Measurements from ENCODE around the gene BMPR2. TPM values are rescaled to one million over a fixed set of nuclear protein-coding genes. Genes with fewer than 3 reads are reported as not detected.

The BMPR2 gene
- total RNA-seq, 1 donor, result 50.6 TPM

DNA sequence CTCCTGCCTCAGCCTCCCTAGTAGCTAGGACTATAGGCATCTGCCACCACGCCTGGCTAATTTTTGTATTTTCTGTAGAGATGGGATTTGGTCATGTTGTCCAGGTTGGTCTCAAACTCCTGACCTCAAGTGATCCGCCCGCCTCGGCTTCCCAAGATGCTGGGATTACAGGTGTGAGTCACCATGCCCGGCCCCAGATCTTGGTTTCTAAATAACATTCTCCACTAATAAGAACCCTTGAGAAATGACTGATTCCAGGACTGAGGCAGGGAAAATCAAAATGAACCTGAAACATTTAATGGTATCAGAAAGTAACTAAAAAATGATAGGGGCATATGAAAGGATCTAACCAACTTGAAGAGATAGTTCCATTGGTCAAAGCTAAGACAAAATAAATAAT is 34.0 kb downstream of the BMPR2 start:
- DNase-seq (ENCODE audit: low read depth), result no peak
- TF ChIP-seq, protein P1, sequence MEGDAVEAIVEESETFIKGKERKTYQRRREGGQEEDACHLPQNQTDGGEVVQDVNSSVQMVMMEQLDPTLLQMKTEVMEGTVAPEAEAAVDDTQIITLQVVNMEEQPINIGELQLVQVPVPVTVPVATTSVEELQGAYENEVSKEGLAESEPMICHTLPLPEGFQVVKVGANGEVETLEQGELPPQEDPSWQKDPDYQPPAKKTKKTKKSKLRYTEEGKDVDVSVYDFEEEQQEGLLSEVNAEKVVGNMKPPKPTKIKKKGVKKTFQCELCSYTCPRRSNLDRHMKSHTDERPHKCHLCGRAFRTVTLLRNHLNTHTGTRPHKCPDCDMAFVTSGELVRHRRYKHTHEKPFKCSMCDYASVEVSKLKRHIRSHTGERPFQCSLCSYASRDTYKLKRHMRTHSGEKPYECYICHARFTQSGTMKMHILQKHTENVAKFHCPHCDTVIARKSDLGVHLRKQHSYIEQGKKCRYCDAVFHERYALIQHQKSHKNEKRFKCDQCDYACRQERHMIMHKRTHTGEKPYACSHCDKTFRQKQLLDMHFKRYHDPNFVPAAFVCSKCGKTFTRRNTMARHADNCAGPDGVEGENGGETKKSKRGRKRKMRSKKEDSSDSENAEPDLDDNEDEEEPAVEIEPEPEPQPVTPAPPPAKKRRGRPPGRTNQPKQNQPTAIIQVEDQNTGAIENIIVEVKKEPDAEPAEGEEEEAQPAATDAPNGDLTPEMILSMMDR (IDR thresholded peaks at IDR 0.05; ENCODE audit: insufficient read depth, low read length), result no peak
- no peak overlapping the region for H3K4me3 ChIP-seq (ENCODE audit: low read depth, low read length)

DNA sequence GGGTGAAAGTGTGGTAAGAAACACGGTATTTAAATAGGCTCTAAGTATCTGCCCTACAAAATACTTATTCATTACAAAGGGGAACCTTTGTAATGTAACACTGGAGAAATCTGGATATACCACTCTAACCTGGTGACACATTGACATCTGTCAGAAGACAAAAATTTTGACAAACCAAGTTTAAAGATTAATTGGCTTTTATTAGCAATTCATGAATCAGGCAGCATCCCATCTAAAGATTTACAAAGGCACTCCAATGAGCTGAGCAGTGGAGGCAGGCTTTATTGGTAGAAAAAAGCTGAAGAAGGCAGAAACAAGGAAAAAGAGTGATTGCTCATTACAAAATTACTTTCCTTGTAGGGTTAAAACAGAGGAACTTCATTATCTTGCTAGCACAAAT is 35.0 kb downstream of the BMPR2 start:
- TF ChIP-seq, protein P1 (IDR thresholded peaks at IDR 0.05; ENCODE audit: insufficient read depth, low read length), result no peak
- no peak for DNase-seq (ENCODE audit: low read depth)
- no peak overlapping the region for H3K4me3 ChIP-seq (ENCODE audit: low read depth, low read length)

DNA sequence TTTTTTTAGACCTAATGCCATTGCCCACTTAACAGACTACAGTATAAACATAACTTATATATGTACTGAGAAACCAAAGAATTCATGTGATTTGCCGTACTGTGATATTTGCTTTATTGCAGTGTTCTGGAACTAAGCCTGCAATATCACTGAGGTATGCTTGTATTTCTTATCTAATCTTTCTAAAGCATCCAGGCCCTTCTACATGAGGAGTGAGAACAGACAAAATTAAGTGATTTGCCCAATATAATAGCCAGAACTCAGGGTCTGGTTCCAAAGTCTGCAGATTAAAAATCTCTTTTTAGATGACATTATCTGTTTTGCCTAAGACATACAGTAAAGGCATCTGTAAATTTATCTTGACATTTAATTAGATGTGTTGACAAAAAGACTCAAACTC is 41.9 kb downstream of the BMPR2 start:
- peak; percentile 18 for DNase-seq (ENCODE audit: low read depth)
- no peak overlapping the region for H3K4me3 ChIP-seq (ENCODE audit: low read depth, low read length)
- TF ChIP-seq, protein P1 (IDR thresholded peaks at IDR 0.05; ENCODE audit: insufficient read depth, low read length), result no peak

DNA sequence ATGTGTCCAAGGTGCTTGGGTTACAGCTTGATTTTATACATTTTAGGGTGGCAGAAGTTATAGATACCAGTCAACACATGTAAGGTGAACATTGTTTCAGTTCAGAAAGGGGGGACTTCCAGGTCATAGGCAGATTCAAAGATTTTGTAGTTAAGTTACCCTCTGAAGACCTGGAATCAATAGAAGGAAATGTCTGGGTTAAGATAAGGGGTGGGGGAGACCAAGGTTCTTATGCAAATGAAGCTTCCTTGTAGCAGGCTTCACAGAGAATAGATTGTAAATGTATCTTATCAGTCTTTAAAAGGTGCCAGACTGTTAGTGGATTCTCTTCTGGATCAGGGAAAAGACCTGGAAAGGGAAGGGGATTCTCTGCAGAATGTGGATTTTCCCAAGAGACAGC is 42.4 kb downstream of the BMPR2 start:
- no peak for DNase-seq (ENCODE audit: low read depth)
- TF ChIP-seq, protein P1 (IDR thresholded peaks at IDR 0.05; ENCODE audit: insufficient read depth, low read length), result no peak
- H3K4me3 ChIP-seq (ENCODE audit: low read depth, low read length), result no peak overlapping the region

DNA sequence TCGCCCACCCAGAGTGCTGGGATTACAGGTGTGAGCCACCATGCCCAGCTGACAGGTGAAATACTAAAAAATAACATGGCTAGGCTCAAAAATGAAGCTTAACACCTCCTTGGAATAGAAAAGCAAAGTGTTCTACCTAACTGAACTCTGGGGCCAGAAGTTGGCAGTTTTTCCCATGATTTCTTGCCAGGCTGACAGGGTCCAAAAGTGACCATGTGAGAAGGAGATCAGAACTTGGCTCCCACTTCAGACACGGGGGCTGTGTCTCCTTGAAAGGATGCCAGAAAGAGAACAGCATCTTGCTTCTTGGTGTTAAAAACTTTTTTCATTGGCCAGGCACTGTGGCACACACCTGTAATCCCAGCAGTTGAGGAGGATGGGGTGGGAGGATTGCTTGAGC is 47.0 kb downstream of the BMPR2 start:
- no peak overlapping the region for H3K4me3 ChIP-seq (ENCODE audit: low read depth, low read length)
- TF ChIP-seq, protein P1 (IDR thresholded peaks at IDR 0.05; ENCODE audit: insufficient read depth, low read length), result no peak
- DNase-seq (ENCODE audit: low read depth), result peak; percentile 29

DNA sequence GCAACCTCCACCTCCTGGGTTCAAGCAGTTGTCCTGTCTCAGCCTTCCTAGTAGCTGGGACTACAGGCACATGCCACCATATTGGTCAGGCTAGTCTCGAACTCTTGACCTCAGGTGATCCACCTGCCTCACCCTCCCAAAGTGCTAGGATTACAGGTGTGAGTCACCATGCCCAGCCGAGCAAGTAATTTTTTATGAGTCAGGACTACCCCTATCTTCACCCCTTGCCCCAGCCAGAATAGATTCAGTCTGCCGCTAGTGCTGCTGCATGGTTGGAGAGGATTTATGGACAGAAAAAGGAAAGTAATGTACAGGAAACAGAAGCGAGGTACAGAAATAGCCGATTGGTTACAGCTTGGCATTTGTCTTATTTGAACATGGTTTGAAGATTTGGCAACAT is 48.9 kb downstream of the BMPR2 start:
- no peak for DNase-seq (ENCODE audit: low read depth)
- H3K4me3 ChIP-seq (ENCODE audit: low read depth, low read length), result no peak overlapping the region
- TF ChIP-seq, protein P1 (IDR thresholded peaks at IDR 0.05; ENCODE audit: insufficient read depth, low read length), result no peak

DNA sequence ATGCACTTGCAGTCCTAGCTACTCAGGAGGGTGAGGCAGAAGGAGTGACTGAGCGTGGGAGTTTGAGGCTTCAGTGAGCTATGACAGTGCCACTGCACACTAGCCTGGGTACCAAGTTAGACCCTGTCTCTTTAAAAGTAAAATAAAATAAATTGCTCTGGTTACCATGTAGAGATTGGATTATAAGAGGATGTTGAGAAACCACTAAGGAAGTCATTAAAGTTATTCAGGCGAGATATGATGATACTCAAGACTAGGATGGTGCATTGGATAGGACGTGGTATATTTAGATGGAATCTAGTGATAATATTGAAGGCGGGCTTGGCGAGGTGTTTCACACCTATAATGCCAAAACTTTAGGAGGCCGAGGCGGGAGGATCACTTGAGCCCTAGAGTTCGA is 50.6 kb downstream of the BMPR2 start:
- no peak for DNase-seq (ENCODE audit: low read depth)
- TF ChIP-seq, protein P1 (IDR thresholded peaks at IDR 0.05; ENCODE audit: insufficient read depth, low read length), result no peak
- H3K4me3 ChIP-seq (ENCODE audit: low read depth, low read length), result no peak overlapping the region
